ENCODE measurements around the gene GRIP1. TPM values are rescaled to one million over a fixed set of nuclear protein-coding genes. Genes with fewer than 3 reads are reported as not detected.

The GRIP1 gene
- total RNA-seq, 1 donor from 2014 or later: 4.2 TPM

DNA sequence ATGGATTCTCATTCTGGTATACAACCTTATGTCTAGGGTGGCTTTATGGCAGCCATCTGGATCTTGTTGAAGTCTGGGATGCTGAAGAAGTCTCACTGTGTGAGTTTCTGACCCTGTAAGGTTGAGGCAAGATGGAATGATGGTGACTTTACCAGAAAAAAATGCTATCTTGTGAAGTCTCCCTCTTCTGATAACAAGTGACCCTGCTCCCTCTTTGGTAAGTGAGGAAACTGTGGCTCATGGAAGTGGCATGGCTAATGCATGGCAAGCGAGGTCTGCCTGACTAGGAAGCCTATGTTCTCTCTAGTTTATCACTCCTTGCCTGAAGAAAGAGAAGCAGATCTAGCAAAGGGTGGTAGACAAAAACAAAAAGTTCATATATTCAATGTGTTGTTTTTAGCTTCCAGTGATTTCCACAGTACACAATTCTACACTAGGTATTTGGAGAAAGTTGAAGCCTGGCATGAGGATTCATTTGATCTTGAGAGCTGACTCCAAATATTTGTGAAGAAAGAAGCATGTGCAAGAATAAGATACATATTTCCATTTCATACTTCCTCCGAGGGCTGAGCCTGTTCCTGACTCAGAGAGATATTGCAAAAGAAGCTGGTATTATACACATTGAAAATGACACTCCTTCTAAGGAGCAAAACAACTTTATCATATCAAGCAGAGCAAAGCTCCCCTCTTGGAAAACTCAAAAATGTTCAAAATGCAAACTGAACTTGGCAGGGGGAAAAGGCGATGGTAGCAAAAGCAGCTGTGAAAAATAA lies 313.0 kb downstream of the GRIP1 start:
- Histone ChIP-seq H3K9me3 (no peaks in the 10 kb centered on the region), H3K4me3 (no peak overlapping the region), H3K27ac (no peak overlapping the region), H3K27me3 (no peaks in the 10 kb centered on the region), H3K4me1 (no peaks in the 10 kb centered on the region), H3K36me3 (no peaks in the 10 kb centered on the region)
- DNase-seq (ENCODE audit: extremely low spot score in 2 of 2): no peak
- TF ChIP-seq CTCF (IDR thresholded peaks at IDR 0.05): no peak
- TF ChIP-seq POLR2AphosphoS5 (IDR thresholded peaks at IDR 0.05; ENCODE audit: insufficient read depth in 1 of 2, low read depth in 1 of 2): no peak
- TF ChIP-seq POLR2A (IDR thresholded peaks at IDR 0.05): no peak
- intact Hi-C loops (cut with DNase I): no loop called here

DNA sequence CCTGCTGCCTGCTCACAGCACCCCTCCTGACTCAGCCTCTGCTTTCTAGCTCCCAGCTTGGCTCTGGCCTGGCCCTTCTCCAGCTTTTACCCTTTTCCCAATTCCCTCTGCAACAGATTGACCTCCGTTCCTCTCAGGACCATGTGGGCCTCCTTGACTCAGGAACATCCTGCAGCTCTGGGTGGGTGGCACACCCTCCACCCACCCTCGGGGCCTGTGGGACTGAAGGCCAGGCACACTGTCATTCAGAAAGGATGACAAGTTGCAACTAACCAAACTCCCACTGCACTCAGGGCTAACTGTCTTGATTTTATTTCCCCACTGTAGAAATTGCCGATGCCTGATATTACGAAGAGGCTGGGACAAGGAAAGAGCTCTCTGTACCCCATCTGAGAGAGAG lies 317.2 kb downstream of the GRIP1 start:
- H3K4me3 ChIP-seq: no peak overlapping the region
- intact Hi-C loops (cut with DNase I): no loop called here

GRCh38 chr12:66359300-66359699 lies 319.6 kb downstream of the GRIP1 start:
- Histone ChIP-seq H3K27me3 (no peaks in the 10 kb centered on the region), H3K4me1 (no peaks in the 10 kb centered on the region), H3K9me3 (no peaks in the 10 kb centered on the region), H3K36me3 (no peaks in the 10 kb centered on the region), H3K27ac (no peak overlapping the region), H3K4me3 (no peak overlapping the region)
- DNase-seq (ENCODE audit: extremely low spot score in 2 of 2): peak in 1 of 2 donors; percentile 58
- intact Hi-C loops (cut with DNase I): no loop called here
- TF ChIP-seq POLR2AphosphoS5 (IDR thresholded peaks at IDR 0.05; ENCODE audit: insufficient read depth in 1 of 2, low read depth in 1 of 2): no peak
- TF ChIP-seq POLR2A (IDR thresholded peaks at IDR 0.05): no peak
- TF ChIP-seq CTCF (IDR thresholded peaks at IDR 0.05): no peak

More for the DNA sequence above, 317.2 kb downstream of the GRIP1 start:
- DNase-seq (ENCODE audit: extremely low spot score in 2 of 2): no peak
- Histone ChIP-seq H3K27me3 (no peaks in the 10 kb centered on the region), H3K27ac (no peak overlapping the region), H3K4me1 (no peaks in the 10 kb centered on the region), H3K9me3 (no peaks in the 10 kb centered on the region), H3K36me3 (no peaks in the 10 kb centered on the region)
- no peak for TF ChIP-seq POLR2A (IDR thresholded peaks at IDR 0.05)
- no peak for TF ChIP-seq CTCF (IDR thresholded peaks at IDR 0.05)
- TF ChIP-seq POLR2AphosphoS5 (IDR thresholded peaks at IDR 0.05; ENCODE audit: insufficient read depth in 1 of 2, low read depth in 1 of 2): no peak

DNA sequence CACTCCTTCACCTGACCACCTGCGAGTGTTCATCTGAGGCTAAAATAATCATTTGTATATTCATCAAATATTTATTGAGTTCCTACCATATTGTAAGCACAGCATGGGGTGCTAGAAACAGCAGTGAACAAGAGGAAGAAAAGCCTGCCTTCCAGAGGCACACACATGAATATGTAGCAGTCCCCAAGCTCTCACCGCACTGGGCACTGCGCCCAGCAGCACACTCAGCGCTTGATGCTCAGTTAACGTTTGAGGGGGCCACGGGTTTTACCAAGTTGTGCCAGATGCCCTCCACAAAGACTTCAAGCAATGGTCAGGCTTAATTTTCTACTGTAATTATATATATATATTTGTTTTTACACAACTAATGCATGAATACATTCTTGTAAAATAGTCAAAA lies 324.6 kb downstream of the GRIP1 start:
- no peaks in the 10 kb centered on the region for H3K36me3 ChIP-seq
- TF ChIP-seq POLR2A (IDR thresholded peaks at IDR 0.05) (no peak), CTCF (IDR thresholded peaks at IDR 0.05) (no peak), POLR2AphosphoS5 (IDR thresholded peaks at IDR 0.05; ENCODE audit: insufficient read depth in 1 of 2, low read depth in 1 of 2) (no peak)
- no peaks in the 10 kb centered on the region for H3K27me3 ChIP-seq
- intact Hi-C loops (cut with DNase I): no loop called here
- no peak overlapping the region for H3K4me3 ChIP-seq
- no peaks in the 10 kb centered on the region for H3K9me3 ChIP-seq
- H3K27ac ChIP-seq: no peak overlapping the region
- DNase-seq (ENCODE audit: extremely low spot score in 2 of 2): no peak
- H3K4me1 ChIP-seq: no peaks in the 10 kb centered on the region

- Histone ChIP-seq H3K4me3 (no peak overlapping the region), H3K36me3 (no peaks in the 10 kb centered on the region), H3K27ac (no peak overlapping the region), H3K9me3 (no peaks in the 10 kb centered on the region), H3K4me1 (no peaks in the 10 kb centered on the region), H3K27me3 (no peaks in the 10 kb centered on the region)
- DNase-seq (ENCODE audit: extremely low spot score in 2 of 2): no peak
- no peak for TF ChIP-seq POLR2AphosphoS5 (IDR thresholded peaks at IDR 0.05; ENCODE audit: insufficient read depth in 1 of 2, low read depth in 1 of 2)
- no peak for TF ChIP-seq POLR2A (IDR thresholded peaks at IDR 0.05)
- TF ChIP-seq CTCF (IDR thresholded peaks at IDR 0.05): no peak
- intact Hi-C loops (cut with DNase I): no loop called here
These were observed 326.0 kb downstream of the GRIP1 start for GRCh38 chr12:66352899-66353298.

Data from vagina (tissue), 2 donors.